GM23338 (cell line): ENCODE measurements around the gene ELL2.

Experiments
- CTCF ChIP-seq, 2 experiments: fragments of 200-600 bp in 1 of 2; sonication (generic) in 1 of 2; conservative IDR thresholded peaks; 2 replicates each; pipeline versions ENCODE4 v1.5.1 to v1.6.1; 2016 to 2017; ENCODE audit warnings: antibody characterized with exemption in 2 of 2, low read depth in 2 of 2, mild to moderate bottlenecking in 2 of 2, moderate library complexity in 1 of 2
- EZH2 ChIP-seq: fragments of 200-600 bp; sonication (generic); IDR thresholded peaks from one replicate; pipeline ENCODE4 v1.8.0; 2017; ENCODE audit warnings: antibody characterized with exemption, mild to moderate bottlenecking, low read depth; ENCODE audit not compliant: unreplicated experiment
- POLR2AphosphoS5 ChIP-seq: IDR thresholded peaks from 2 replicates; pipeline ENCODE4 v1.6.1; 2016; ENCODE audit warnings: antibody characterized with exemption, low read depth

- TF ChIP-seq CTCF (conservative IDR thresholded peaks at IDR 0.05; ENCODE audit: low read depth in 2 of 2) (no peak), POLR2AphosphoS5 (no peak), EZH2 (no peak)
Measured at GRCh38 chr5:95949810-95950209, 11.8 kb downstream of the ELL2 start.
